Aorta (tissue), 5 donors: ENCODE measurements around the gene WDR77. TPM values are rescaled to one million over a fixed set of nuclear protein-coding genes. Genes with fewer than 3 reads are reported as not detected.

Source experiments
- ATAC-seq: fragments of 200-7000 bp; cut with Tn5 transposase; one replicate; pipeline ENCODE4 v1.9.1; 2022; ENCODE audit warnings: moderate library complexity; ENCODE audit not compliant: low FRiP score
- DNase-seq, 2 donors: peaks; one replicate each; pipeline ENCODE4 v3.0.0-alpha.2; 2020
- H3K27ac ChIP-seq, 2 donors: one replicate each; pipeline ENCODE4 v1.5.1; 2013; ENCODE audit warnings: low read length in 2 of 2, mild to moderate bottlenecking in 2 of 2, moderate library complexity in 2 of 2, control low read depth in 1 of 2, inconsistent platforms in 1 of 2, low read depth in 1 of 2
- H3K27me3 ChIP-seq, 2 donors: one replicate each; pipeline ENCODE4 v1.6.1; 2013; ENCODE audit warnings: control low read depth in 1 of 2, low read length in 1 of 2, mild to moderate bottlenecking in 1 of 2, moderate library complexity in 1 of 2; ENCODE audit not compliant: insufficient read depth in 2 of 2, control insufficient read depth in 1 of 2
- H3K36me3 ChIP-seq, 2 donors: one replicate each; pipeline ENCODE4 v1.6.1; 2013; ENCODE audit warnings: control low read depth in 1 of 2, low read length in 1 of 2, mild to moderate bottlenecking in 1 of 2; ENCODE audit not compliant: insufficient read depth in 2 of 2, control insufficient read depth in 1 of 2
- H3K4me1 ChIP-seq, 2 donors: one replicate each; pipeline ENCODE4 v1.6.1; 2013; ENCODE audit warnings: low read length in 2 of 2, control low read depth in 1 of 2, mild to moderate bottlenecking in 1 of 2, moderate library complexity in 1 of 2; ENCODE audit not compliant: insufficient read depth in 2 of 2, control insufficient read depth in 1 of 2
- H3K4me3 ChIP-seq, 2 donors: one replicate each; pipeline ENCODE4 v1.5.1; 2013; ENCODE audit warnings: low read length in 2 of 2, control low read depth in 1 of 2, mild to moderate bottlenecking in 1 of 2
- H3K9me3 ChIP-seq: one replicate; pipeline ENCODE4 v1.6.1; 2013; ENCODE audit warnings: mild to moderate bottlenecking, low read length; ENCODE audit not compliant: control insufficient read depth
- WGBS, 2 donors: extraction: QIAGEN DNeasy Blood & Tissue Kit; methylation state at CpG; one replicate each; pipeline ENCODE4 v1.1.7; 2013; 5-methylcytosine and 5-hydroxymethylcytosine counted together
- intact Hi-C, 2 donors: fragments of 100-400 bp; cut with DNase I; formaldehyde crosslinking; loops; one replicate each; pipeline versions ENCODE4 v1.14.2 to v1.15.0; 2022
- polyA plus RNA-seq, 2 donors: library from polyadenylated mRNA; stranded (reverse); fragments of 200-250 nt; gene quantifications; one replicate each; pipeline ENCODE4 v1.2.3, GENCODE V29; 2013
- total RNA-seq, 2 donors: library from RNA; stranded (reverse); fragmentation: NEBNext Ultra II Directional; extraction: Animal tissue kit (Norgen Biotek cat#: 25700); gene quantifications; one replicate each; pipeline ENCODE4 v1.2.1, GENCODE V29; 2021
- donor health status: healthy with polysubstance abuse.
- donor health status: Bipolar disorder and iron deficiency.
- donor health status: DM: no; HTN: no; CAD: no.
- donor health status: DM: no; HTN: no; CAD: no.
- donor health status: DM: yes; HTN: yes; CAD: no.

The WDR77 gene
- total and polyA plus RNA-seq, 4 donors = 14.5 to 20.1 (median 17.3) TPM

DNA sequence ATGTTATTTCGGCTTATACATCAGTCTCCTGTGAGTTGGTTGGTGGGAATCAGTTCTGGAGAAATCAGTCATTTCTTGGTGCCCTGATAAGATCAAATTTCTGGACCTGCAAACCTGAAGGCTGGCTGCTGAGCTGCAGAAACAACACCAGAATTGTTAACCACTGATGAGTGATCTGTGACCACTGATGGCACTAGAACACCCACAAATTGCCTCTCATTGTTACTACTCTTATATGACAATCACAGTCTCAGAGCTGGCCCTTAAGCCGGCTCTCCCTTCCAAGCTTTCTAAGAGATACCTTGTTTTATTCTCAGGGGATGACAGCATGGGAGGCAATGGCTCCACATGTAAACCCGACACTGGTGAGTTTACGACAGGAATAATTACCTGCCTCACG lies 26.6 kb upstream of the WDR77 start:
- Histone ChIP-seq H3K4me3 (no peak overlapping the region), H3K4me1 (peaks cover 0 to 2% of the 10 kb centered on the region in 2 donors), H3K9me3 (no peaks in the 10 kb centered on the region), H3K27ac (no peak overlapping the region), H3K36me3 (peaks cover 0 to 4% of the 10 kb centered on the region in 2 donors), H3K27me3 (no peaks in the 10 kb centered on the region)
- intact Hi-C loops = no loop called here
- no peak for ATAC-seq
- DNase-seq = no peak
- WGBS, 2 donors = 89 to 95% methylated on average over 5 of the region's 5 CpGs

DNA sequence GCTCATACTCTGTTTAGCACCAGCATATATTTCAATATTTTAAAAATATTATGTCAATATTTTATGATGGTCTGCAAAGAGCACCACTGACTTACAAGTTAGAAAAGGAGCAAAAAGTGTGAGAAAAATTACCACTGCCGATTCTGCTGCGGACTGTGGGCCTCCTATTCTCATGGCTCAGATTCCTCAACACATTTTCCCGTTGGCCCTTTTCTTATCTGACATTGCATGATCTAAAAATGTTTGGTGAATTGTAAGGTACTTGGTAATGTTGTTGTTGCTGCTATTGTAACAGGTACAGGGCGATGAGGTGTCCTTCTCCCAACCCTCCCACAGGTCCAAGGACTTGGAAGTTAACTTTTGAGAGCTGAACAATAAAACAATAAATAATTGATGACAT lies 25.5 kb upstream of the WDR77 start:
- H3K4me1 ChIP-seq = peaks cover 0 to 2% of the 10 kb centered on the region in 2 donors
- intact Hi-C loops = no loop called here
- no peak for DNase-seq
- H3K27ac ChIP-seq = no peak overlapping the region
- H3K4me3 ChIP-seq = peak overlapping the region in 1 of 2 donors; percentile 26
- no peaks in the 10 kb centered on the region for H3K27me3 ChIP-seq
- ATAC-seq = no peak
- 72 to 76% methylated on average over 4 of the region's 4 CpGs for WGBS, 2 donors
- no peaks in the 10 kb centered on the region for H3K9me3 ChIP-seq
- peaks cover 1 to 7% of the 10 kb centered on the region in 2 donors for H3K36me3 ChIP-seq

DNA sequence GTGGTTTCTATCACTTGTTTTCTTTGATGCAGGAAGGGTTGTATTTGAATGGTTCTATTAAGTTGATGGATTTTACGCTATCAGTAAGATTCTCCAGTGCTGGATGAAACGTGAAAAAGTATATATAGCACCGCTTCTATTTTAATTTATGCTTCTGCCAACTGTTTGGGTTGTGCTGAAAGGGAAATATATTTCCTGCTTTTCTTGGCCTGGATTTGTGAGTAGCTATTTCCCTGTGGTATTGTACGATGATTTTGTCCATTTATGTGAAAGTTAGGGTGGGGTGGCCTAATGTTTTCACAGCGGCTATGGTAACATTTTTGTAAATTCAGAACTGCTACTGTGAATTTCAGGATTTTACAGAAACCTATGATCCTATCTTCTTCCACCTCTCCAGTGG lies 25.1 kb upstream of the WDR77 start:
- WGBS, 2 donors = 8 to 10% methylated on average over 5 of the region's 5 CpGs
- Histone ChIP-seq H3K4me1 (peaks cover 0 to 2% of the 10 kb centered on the region in 2 donors), H3K27me3 (no peaks in the 10 kb centered on the region), H3K4me3 (peak overlapping the region in 1 of 2 donors; percentile 39), H3K36me3 (peaks cover 3 to 7% of the 10 kb centered on the region in 2 donors), H3K27ac (no peak overlapping the region), H3K9me3 (no peaks in the 10 kb centered on the region)
- DNase-seq (no peak), ATAC-seq (no peak)
- intact Hi-C loops = no loop called here

DNA sequence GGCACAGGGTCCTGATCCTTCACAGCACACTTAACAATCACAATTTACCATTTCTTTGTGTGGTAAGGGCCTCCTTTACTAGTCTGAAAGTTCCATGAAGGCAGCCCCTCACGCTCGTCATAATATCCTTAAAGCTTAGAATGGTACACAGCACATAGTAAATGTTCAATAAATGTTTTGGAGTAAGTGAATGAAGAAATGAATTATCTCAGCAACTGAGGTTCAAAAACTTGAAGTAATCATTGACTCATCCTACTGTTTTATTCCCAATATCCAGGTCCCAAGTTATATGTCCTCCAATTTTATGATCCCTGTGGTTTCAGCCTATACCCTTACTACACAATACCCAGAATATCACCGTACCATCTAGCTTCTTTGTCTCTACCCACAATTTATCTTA lies 22.5 kb upstream of the WDR77 start:
- Histone ChIP-seq H3K27ac (no peak overlapping the region), H3K4me3 (no peak overlapping the region), H3K4me1 (peaks cover 0 to 2% of the 10 kb centered on the region in 2 donors), H3K9me3 (no peaks in the 10 kb centered on the region), H3K27me3 (no peaks in the 10 kb centered on the region), H3K36me3 (peaks cover 5 to 6% of the 10 kb centered on the region in 2 donors)
- WGBS, 2 donors = 94 to 96% methylated on average over 3 of the region's 3 CpGs
- DNase-seq (no peak), ATAC-seq (no peak)
- intact Hi-C loops = no loop called here

DNA sequence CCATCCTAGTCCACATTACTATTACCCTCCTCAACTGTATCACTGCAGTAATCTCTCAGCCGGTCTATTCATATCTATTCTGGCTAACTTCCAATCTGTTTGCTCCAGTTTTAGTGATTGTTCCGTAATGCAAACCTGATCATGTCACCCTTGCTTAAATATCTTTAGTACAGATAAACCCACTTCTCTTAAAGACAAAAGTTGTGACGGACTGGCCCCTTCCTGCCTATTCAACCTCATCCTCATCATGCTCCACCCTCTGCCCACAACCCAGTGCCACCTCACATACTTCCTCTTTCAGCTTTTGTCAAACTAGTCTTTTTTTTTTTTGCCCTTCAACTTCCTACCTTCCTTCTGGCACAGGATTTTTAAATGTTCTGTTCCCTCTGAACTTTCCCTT lies 22.0 kb upstream of the WDR77 start:
- intact Hi-C loops = no loop called here
- Histone ChIP-seq H3K36me3 (peaks cover 5 to 6% of the 10 kb centered on the region in 2 donors), H3K4me3 (no peak overlapping the region), H3K27me3 (no peaks in the 10 kb centered on the region), H3K27ac (no peak overlapping the region), H3K4me1 (peaks cover 0 to 2% of the 10 kb centered on the region in 2 donors), H3K9me3 (no peaks in the 10 kb centered on the region)
- ATAC-seq (peak; percentile 63), DNase-seq (peak in 1 of 2 donors; percentile 82)
- WGBS, 2 donors = 75 to 76% methylated on average over 3 of the region's 3 CpGs

DNA sequence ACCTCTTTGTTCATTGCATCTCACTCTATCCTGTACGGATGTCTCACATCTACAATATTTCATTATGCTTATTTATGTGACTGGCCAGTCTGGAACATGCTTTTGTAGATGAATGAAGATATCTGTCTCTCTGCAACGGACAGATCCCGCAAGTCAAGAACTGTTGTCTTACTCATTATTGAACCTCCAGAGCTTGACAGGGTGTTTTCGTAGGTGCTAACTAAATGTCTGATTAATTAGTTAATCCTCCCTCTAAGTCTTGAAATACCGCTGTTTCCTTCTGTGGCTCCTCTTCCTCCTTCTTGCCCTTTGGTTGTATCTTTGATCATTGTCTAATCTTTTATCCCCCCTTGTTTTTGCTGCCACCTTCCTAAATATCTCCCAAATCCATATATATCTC lies 21.5 kb upstream of the WDR77 start:
- WGBS, 2 donors = 83 to 94% methylated on average over 5 of the region's 5 CpGs
- ATAC-seq (no peak), DNase-seq (no peak)
- Histone ChIP-seq H3K27me3 (no peaks in the 10 kb centered on the region), H3K36me3 (peaks cover 5 to 6% of the 10 kb centered on the region in 2 donors), H3K27ac (no peak overlapping the region), H3K9me3 (no peaks in the 10 kb centered on the region), H3K4me1 (peaks cover 0 to 2% of the 10 kb centered on the region in 2 donors), H3K4me3 (no peak overlapping the region)
- intact Hi-C loops = no loop called here

DNA sequence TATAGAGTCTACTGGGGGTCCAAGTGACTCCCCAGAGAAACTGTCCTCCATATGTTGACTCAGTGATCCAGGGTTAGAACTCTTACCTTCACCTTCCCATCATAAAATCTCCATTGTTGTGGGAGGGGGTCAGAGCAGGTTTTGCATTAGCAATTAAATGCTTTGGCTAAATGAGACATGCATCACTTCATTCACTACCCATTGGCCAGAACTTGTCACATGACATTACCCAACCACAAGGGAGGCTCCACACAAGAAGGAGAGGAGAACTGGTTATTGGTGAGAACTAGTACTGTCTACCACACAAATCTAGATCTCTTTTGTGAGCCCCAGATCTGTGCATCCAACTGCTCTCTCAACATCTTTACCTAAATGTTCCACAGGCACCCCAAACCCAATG lies 20.5 kb upstream of the WDR77 start:
- peaks cover 0 to 2% of the 10 kb centered on the region in 2 donors for H3K4me1 ChIP-seq
- no peak overlapping the region for H3K4me3 ChIP-seq
- DNase-seq (no peak), ATAC-seq (no peak)
- H3K9me3 ChIP-seq = no peaks in the 10 kb centered on the region
- intact Hi-C loops = no loop called here
- H3K36me3 ChIP-seq = peaks cover 5 to 6% of the 10 kb centered on the region in 2 donors
- H3K27me3 ChIP-seq = no peaks in the 10 kb centered on the region
- no peak overlapping the region for H3K27ac ChIP-seq

DNA sequence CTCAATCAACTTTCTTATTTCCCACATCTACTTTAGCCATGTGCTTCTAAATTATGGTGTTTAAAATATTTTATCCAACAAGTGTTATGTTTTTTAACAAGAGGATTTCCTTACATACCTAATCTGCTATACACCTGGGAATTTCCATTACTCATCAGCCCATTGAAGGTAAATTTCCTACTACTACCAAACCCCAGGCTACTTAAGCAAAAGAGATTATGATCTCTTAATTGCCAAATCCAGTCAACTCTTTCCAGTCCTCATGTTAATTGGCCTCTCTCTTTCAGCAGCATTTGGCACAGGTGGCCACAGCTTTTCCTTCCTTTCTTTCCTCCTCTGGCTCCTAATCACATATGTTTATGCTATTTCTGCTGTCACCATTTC lies 19.7 kb upstream of the WDR77 start:
- H3K4me3 ChIP-seq = no peak overlapping the region
- H3K27me3 ChIP-seq = no peaks in the 10 kb centered on the region
- no peak for DNase-seq
- H3K36me3 ChIP-seq = peaks cover 5 to 6% of the 10 kb centered on the region in 2 donors
- intact Hi-C loops = no loop called here
- no peak overlapping the region for H3K27ac ChIP-seq
- H3K9me3 ChIP-seq = no peaks in the 10 kb centered on the region
- no peak for ATAC-seq
- H3K4me1 ChIP-seq = peaks cover 0 to 2% of the 10 kb centered on the region in 2 donors

DNA sequence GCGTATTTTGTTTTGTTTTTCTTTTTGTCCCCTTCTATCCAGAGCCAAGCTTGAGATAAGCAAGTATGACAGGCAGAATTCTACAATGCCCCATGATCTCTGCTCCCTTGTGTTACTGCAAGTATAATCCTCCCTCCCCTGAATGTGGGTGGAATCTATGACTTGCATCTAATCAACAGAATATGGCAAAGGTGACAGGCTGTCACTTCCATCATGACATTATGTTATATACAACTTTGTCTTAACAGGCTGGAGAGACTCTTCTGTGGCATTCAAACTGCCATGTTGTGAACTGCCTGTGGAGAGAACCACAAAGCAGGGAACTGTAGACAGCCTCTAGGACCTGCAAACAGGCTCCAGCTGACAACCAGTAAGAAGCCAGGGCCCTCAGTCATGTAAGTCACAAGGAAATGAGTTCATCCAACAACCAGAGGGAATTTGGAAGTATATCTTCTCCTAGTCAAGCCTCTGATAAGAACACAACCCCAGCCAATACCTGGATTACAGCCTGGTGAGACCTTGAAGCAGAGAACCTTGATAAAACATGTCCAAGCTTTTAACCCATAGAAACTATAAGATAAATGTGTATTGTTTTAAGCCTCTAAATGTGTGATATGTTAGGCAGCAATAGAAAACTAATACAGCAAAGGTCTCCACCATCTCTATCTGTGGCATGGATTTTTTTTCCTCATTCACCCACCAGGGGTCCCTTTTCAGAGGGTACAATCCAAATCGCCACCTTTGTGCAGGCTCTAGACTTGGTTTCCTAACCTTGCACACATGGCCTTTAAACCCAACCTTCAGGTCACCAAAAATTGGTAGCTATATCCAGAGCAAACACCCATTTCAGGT lies 19.0 kb upstream of the WDR77 start:
- intact Hi-C loops = no loop called here
- H3K27me3 ChIP-seq = no peaks in the 10 kb centered on the region
- no peaks in the 10 kb centered on the region for H3K9me3 ChIP-seq
- DNase-seq (no peak), ATAC-seq (no peak)
- H3K36me3 ChIP-seq = peaks cover 5 to 6% of the 10 kb centered on the region in 2 donors
- H3K27ac ChIP-seq = no peak overlapping the region
- WGBS, 2 donors = 79 to 85% methylated on average over 2 of the region's 2 CpGs
- no peak overlapping the region for H3K4me3 ChIP-seq
- no peaks in the 10 kb centered on the region for H3K4me1 ChIP-seq
